Measurements from ENCODE around the gene PGP.

DNA sequence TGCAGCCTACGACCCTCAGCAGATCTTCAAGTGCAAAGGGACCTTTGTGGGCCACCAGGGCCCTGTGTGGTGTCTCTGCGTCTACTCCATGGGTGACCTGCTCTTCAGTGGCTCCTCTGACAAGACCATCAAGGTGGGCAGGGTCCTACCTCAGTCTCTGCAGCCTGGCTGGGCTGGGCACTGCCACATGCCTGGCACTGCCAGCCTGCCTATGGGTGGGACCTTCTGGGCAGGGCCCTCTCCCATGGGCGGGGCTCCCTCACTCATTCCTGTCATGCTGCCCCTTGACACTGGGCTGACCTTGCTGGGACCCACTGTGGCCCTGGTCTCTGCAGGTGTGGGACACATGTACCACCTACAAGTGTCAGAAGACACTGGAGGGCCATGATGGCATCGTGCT lies 40.7 kb downstream of the PGP start:
- TF ChIP-seq EZH2 (IDR thresholded peaks at IDR 0.05) (no peak), POLR2AphosphoS5 (IDR thresholded peaks at IDR 0.05; ENCODE audit: borderline replicate concordance, low read depth, low read length) (no peak)

Measured in SK-N-MC (cell line).